OCI-LY1 (cell line): ENCODE measurements around the gene PTPRF.

Experiments
- H2AFZ ChIP-seq: fragments of 200-600 bp; sonication (generic), shearing (Covaris generic); 2 replicates; pipeline ENCODE4 v1.6.0; 2014; ENCODE audit warnings: antibody characterized with exemption, mild to moderate bottlenecking, low read length
- H3F3A ChIP-seq: fragments of 200-600 bp; sonication (generic), shearing (Covaris generic); 2 replicates; pipeline ENCODE4 v1.6.0; 2014; ENCODE audit warnings: mild to moderate bottlenecking, antibody characterized with exemption, low read length, moderate library complexity; ENCODE audit not compliant: insufficient read depth
- H3K27ac ChIP-seq: fragments of 200-600 bp; sonication (generic); 2 replicates; pipeline ENCODE4 v1.5.1; 2014; ENCODE audit warnings: low read length, mixed run types, mild to moderate bottlenecking, low read depth; ENCODE audit not compliant: poor library complexity, severe bottlenecking
- H3K27me3 ChIP-seq: fragments of 200-600 bp; sonication (generic); 2 replicates; pipeline ENCODE4 v1.6.0; 2014; ENCODE audit warnings: antibody characterized with exemption, mild to moderate bottlenecking, low read length, moderate library complexity; ENCODE audit not compliant: insufficient read depth
- H3K36me3 ChIP-seq: fragments of 200-600 bp; sonication (generic); 2 replicates; pipeline ENCODE4 v1.6.1; 2014; ENCODE audit warnings: mild to moderate bottlenecking, antibody characterized with exemption, low read length, moderate library complexity, mixed read lengths; ENCODE audit not compliant: insufficient read depth
- H3K4me1 ChIP-seq: fragments of 200-600 bp; sonication (generic); 2 replicates; pipeline ENCODE4 v1.5.1; 2014; ENCODE audit warnings: mild to moderate bottlenecking, low read length, moderate library complexity; ENCODE audit not compliant: insufficient read depth, severe bottlenecking
- H3K4me2 ChIP-seq: fragments of 200-600 bp; sonication (generic), shearing (Covaris generic); 2 replicates; pipeline ENCODE4 v1.6.1; 2014; ENCODE audit warnings: low read length
- H3K4me3 ChIP-seq: fragments of 200-600 bp; sonication (generic); 2 replicates; pipeline ENCODE4 v1.5.1; 2014; ENCODE audit warnings: low read length, low read depth, mild to moderate bottlenecking, mixed read lengths; ENCODE audit not compliant: poor library complexity, severe bottlenecking
- H3K79me2 ChIP-seq: fragments of 200-600 bp; shearing (Covaris generic); 2 replicates; pipeline ENCODE4 v1.6.1; 2016; ENCODE audit warnings: mixed run types, low read length, mixed read lengths; ENCODE audit not compliant: insufficient read depth
- H3K9ac ChIP-seq: fragments of 200-600 bp; sonication (generic), shearing (Covaris generic); 2 replicates; pipeline ENCODE4 v1.6.1; 2014; ENCODE audit warnings: mild to moderate bottlenecking, low read length, mixed read lengths
- H3K9me2 ChIP-seq: fragments of 200-600 bp; sonication (generic), shearing (Covaris generic); 2 replicates; pipeline ENCODE4 v1.6.1; 2014; ENCODE audit warnings: low read depth, mild to moderate bottlenecking, low read length, mixed read lengths
- H3K9me3 ChIP-seq: fragments of 200-600 bp; shearing (Covaris generic); 2 replicates; pipeline ENCODE4 v1.6.1; 2014; ENCODE audit warnings: low read length, mixed read lengths
- H4K20me1 ChIP-seq: fragments of 200-600 bp; sonication (generic), shearing (Covaris generic); 2 replicates; pipeline ENCODE4 v1.6.0; 2016; ENCODE audit warnings: mild to moderate bottlenecking, low read length; ENCODE audit not compliant: insufficient read depth
- CTCF ChIP-seq: fragments of 200-600 bp; sonication (generic), shearing (Covaris generic); IDR thresholded peaks from 2 replicates; pipeline ENCODE4 v1.5.1; 2017; ENCODE audit warnings: mild to moderate bottlenecking, antibody characterized with exemption, low read length, moderate library complexity, mixed read lengths
- EZH2 ChIP-seq: fragments of 200-600 bp; sonication (generic), shearing (Covaris generic); IDR thresholded peaks from 2 replicates; pipeline ENCODE4 v1.8.0; 2017; ENCODE audit warnings: borderline replicate concordance, mixed run types, mild to moderate bottlenecking, antibody characterized with exemption, low read length, moderate library complexity, mixed read lengths

PTPRF gene

GRCh38 chr1:43530483-43531106 lies at the start of gene PTPRF:
TSS of gene PTPRF (plus strand) at chr1:43530883. CDS start at chr1:43545076, 14,193 bp downstream.
- Histone ChIP-seq H2AFZ (no peak within 1 kb of the TSS), H3K79me2 (no peaks in the 10 kb centered on the region), H3K4me3 (peak within 1 kb of the TSS; percentile 48), H4K20me1 (no peaks in the 10 kb centered on the region), H3K9me2 (no peaks in the 10 kb centered on the region), H3K36me3 (no peaks in the 10 kb centered on the region), H3K27ac (no peak within 1 kb of the TSS), H3F3A (no peaks in the 10 kb centered on the region), H3K9ac (peak within 1 kb of the TSS; percentile 42; the same call in 1 of the 2 replicates), H3K9me3 (no peaks in the 10 kb centered on the region), H3K4me2 (peak within 1 kb of the TSS; percentile 56), H3K27me3 (peaks cover 5% of the 10 kb centered on the region; the same call in 1 of the 2 replicates), H3K4me1 (peaks cover 8% of the 10 kb centered on the region)
- TF ChIP-seq EZH2 (no peak), CTCF (no peak)

GRCh38 chr1:43481491-43481890 lies 49.2 kb upstream of the PTPRF start:
- H3K79me2 ChIP-seq: no peaks in the 10 kb centered on the region
- H2AFZ ChIP-seq: no peak overlapping the region
- no peaks in the 10 kb centered on the region for H3F3A ChIP-seq
- TF ChIP-seq EZH2 (no peak), CTCF (no peak)
- no peaks in the 10 kb centered on the region for H3K36me3 ChIP-seq
- H3K27me3 ChIP-seq: no peaks in the 10 kb centered on the region
- no peak overlapping the region for H3K27ac ChIP-seq
- H3K9me3 ChIP-seq: 0 out of 2 replicates have a peak, but pooled peaks cover 3% of the 10 kb centered on the region
- H3K4me1 ChIP-seq: no peaks in the 10 kb centered on the region
- H4K20me1 ChIP-seq: no peaks in the 10 kb centered on the region
- no peaks in the 10 kb centered on the region for H3K9me2 ChIP-seq
- H3K9ac ChIP-seq: no peak overlapping the region
- H3K4me2 ChIP-seq: no peak overlapping the region
- H3K4me3 ChIP-seq: no peak overlapping the region

GRCh38 chr1:43482215-43482614 lies 48.5 kb upstream of the PTPRF start:
- TF ChIP-seq EZH2: no peak
- TF ChIP-seq CTCF: no peak
- Histone ChIP-seq H3K27ac (no peak overlapping the region), H2AFZ (no peak overlapping the region), H3K9me3 (0 out of 2 replicates have a peak, but pooled peaks cover 1% of the 10 kb centered on the region), H3F3A (no peaks in the 10 kb centered on the region), H3K4me3 (no peak overlapping the region), H3K4me2 (no peak overlapping the region), H3K9me2 (no peaks in the 10 kb centered on the region), H3K27me3 (no peaks in the 10 kb centered on the region), H3K4me1 (no peaks in the 10 kb centered on the region), H3K36me3 (no peaks in the 10 kb centered on the region), H3K79me2 (no peaks in the 10 kb centered on the region), H4K20me1 (no peaks in the 10 kb centered on the region), H3K9ac (no peak overlapping the region)
